Sigmoid colon (tissue), 4 donors: Measurements from ENCODE around the gene FSTL5.

Experiments used
- CTCF ChIP-seq, 4 experiments: fragments of 450-650 bp in 3 of 4; fragments of 200-600 bp in 1 of 4; IDR thresholded peaks; one replicate each; pipeline ENCODE4 v1.5.1; 2016 to 2019; ENCODE audit warnings: antibody characterized with exemption in 4 of 4, mild to moderate bottlenecking in 3 of 4, moderate library complexity in 2 of 4
- EP300 ChIP-seq, 4 donors: sonication (generic); formaldehyde crosslinking; IDR thresholded peaks; one replicate each; pipeline ENCODE4 v1.6.1; 2017; ENCODE audit warnings: antibody characterized with exemption in 4 of 4
- POLR2A ChIP-seq, 2 donors: fragments of 450-650 bp; IDR thresholded peaks; one replicate each; pipeline ENCODE4 v1.6.1; 2016; ENCODE audit warnings: antibody characterized with exemption in 2 of 2, mild to moderate bottlenecking in 2 of 2, moderate library complexity in 2 of 2
- POLR2AphosphoS5 ChIP-seq, 4 donors: sonication (generic); formaldehyde crosslinking; IDR thresholded peaks; one replicate each; pipeline ENCODE4 v1.6.1; 2017; ENCODE audit warnings: antibody characterized with exemption in 4 of 4

DNA sequence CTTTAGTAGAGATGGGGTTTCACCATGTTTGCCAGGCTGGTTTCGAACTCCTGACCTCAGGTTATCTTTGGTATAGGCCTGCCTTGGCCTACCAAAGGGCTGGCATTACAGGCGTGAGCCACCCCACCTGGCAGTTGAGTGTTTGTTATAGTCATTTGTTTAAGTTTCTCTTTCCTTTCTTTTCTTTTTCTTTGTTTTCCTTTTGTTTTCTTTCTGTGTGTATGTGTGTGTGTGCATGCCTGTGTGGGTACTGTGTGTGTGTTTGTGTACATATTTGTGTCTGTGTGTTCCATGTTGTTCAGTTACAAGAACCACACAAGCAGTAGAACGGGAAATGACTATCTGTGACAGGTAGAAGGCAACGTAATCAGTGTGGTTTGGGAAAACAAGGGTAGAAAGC is 624.9 kb downstream of the FSTL5 start:
- TF ChIP-seq CTCF (IDR thresholded peaks at IDR 0.05) (no peak), POLR2AphosphoS5 (IDR thresholded peaks at IDR 0.05) (no peak), POLR2A (IDR thresholded peaks at IDR 0.05) (no peak), EP300 (IDR thresholded peaks at IDR 0.05) (no peak)
